Urinary bladder (tissue), 4 donors: Measurements from ENCODE around the gene WNT6. TPM values are rescaled to one million over a fixed set of nuclear protein-coding genes. Genes with fewer than 3 reads are reported as not detected.

Source experiments
- DNase-seq: peaks from one replicate; pipeline ENCODE4 v3.0.0-alpha.2; 2015; ENCODE audit errors: extremely low spot score
- H3K27ac ChIP-seq: one replicate; pipeline ENCODE4 v1.5.1; 2013; ENCODE audit warnings: low read depth, mild to moderate bottlenecking, moderate library complexity
- H3K36me3 ChIP-seq: one replicate; pipeline ENCODE4 v1.6.1; 2013; ENCODE audit warnings: mild to moderate bottlenecking, moderate library complexity; ENCODE audit not compliant: insufficient read depth
- H3K4me1 ChIP-seq: one replicate; pipeline ENCODE4 v1.6.1; 2013; ENCODE audit warnings: mild to moderate bottlenecking, moderate library complexity; ENCODE audit not compliant: insufficient read depth
- H3K4me3 ChIP-seq: one replicate; pipeline ENCODE4 v1.5.1; 2013; ENCODE audit warnings: low read depth, low read length
- WGBS: extraction: QIAGEN DNeasy Blood & Tissue Kit; methylation state at CpG from one replicate; pipeline ENCODE4 v1.1.7; 2013; 5-methylcytosine and 5-hydroxymethylcytosine counted together
- polyA plus RNA-seq: library from polyadenylated mRNA; stranded (reverse); fragments of 200-250 nt; gene quantifications from one replicate; pipeline ENCODE4 v1.2.3, GENCODE V29; 2013
- total RNA-seq: library from RNA; depleted of rRNA; stranded (reverse); fragments of >200 nt; gene quantifications from one replicate; pipeline ENCODE4 v1.2.3, GENCODE V29; 2014
- donor health status: healthy with polysubstance abuse.
- donor health status: healthy.

Gene WNT6
- total and polyA plus RNA-seq, 2 donors: 0.16 to 3.0 TPM

DNA sequence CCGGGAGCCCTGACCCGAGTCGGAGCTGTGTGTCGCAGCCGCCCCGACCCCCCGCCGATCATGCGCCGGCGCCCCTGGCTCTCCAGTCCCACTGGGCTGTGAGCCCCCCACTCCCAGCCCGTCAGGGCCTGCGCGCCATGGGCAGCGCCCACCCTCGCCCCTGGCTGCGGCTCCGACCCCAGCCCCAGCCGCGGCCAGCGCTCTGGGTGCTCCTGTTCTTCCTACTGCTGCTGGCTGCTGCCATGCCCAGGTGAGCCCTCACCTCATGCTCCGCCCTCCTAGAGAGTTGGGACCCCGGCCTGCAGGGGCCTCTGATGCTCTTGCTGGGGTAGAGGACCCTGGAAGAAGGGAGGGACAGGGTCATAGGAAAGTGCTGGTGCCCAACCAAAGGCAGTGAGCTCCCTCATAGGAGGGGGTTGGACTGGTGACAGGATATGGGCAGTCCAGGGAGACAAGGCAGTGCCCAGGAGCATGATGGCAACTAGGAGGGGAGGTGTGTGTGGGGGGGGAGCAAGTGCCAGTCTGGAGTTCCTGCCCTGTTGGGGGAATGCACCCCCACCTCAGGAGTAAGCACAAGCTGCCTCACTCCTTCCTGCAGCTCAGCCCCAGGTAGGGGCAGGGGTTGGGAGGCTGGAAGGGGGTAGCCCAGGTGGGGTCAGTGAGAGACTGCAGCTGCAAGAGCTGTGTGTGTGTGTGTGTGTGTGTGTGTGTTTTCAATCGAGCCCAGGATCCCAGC is 21.4 kb downstream of the WNT6 start:
- WGBS: 12% methylated on average over 23 of the region's 24 CpGs
- H3K36me3 ChIP-seq: no peaks in the 10 kb centered on the region
- peak overlapping the region; percentile 34 for H3K27ac ChIP-seq
- peak overlapping the region; percentile 38 for H3K4me3 ChIP-seq
- H3K4me1 ChIP-seq: no peaks in the 10 kb centered on the region
- no peak for DNase-seq

GRCh38 chr2:218881744-218882460 is 22.3 kb downstream of the WNT6 start:
- Histone ChIP-seq H3K36me3 (no peaks in the 10 kb centered on the region), H3K4me3 (no peak overlapping the region), H3K4me1 (no peaks in the 10 kb centered on the region), H3K27ac (no peak overlapping the region)
- no peak for DNase-seq
- 74% methylated on average over 13 of the region's 13 CpGs for WGBS

DNA sequence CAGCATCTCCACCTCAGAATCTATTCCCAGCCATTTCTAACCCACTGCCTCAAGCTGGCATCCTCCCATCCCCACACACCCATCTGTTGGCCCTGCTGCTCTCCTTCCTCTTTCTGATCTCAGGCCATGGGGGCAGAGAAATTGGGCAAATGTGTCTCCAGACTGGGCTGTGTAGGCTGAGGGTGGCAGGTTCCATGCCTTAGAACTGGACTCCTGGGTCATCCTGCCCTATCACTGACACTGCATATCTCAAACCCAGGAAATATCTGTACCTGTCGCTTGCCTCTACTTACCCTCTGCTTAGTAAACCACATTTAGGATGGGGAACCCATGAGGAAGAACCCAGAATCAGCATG is 22.8 kb downstream of the WNT6 start:
- WGBS: 73% methylated on average over 1 of the region's 1 CpG
- no peak for DNase-seq
- H3K27ac ChIP-seq: no peak overlapping the region
- H3K36me3 ChIP-seq: no peaks in the 10 kb centered on the region
- H3K4me1 ChIP-seq: no peaks in the 10 kb centered on the region
- no peak overlapping the region for H3K4me3 ChIP-seq

GRCh38 chr2:218882866-218883366 is 23.3 kb downstream of the WNT6 start:
- Histone ChIP-seq H3K36me3 (no peaks in the 10 kb centered on the region), H3K27ac (peak overlapping the region; percentile 2), H3K4me3 (no peak overlapping the region), H3K4me1 (no peaks in the 10 kb centered on the region)
- DNase-seq: no peak
- 60% methylated on average over 4 of the region's 4 CpGs for WGBS

GRCh38 chr2:218883491-218884490 is 24.2 kb downstream of the WNT6 start:
- no peaks in the 10 kb centered on the region for H3K4me1 ChIP-seq
- H3K4me3 ChIP-seq: peak overlapping the region; percentile 34
- whole genome bisulfite sequencing: 9% methylated on average over 88 of the region's 89 CpGs
- peak overlapping the region; percentile 68 for H3K27ac ChIP-seq
- H3K36me3 ChIP-seq: no peaks in the 10 kb centered on the region
- no peak for DNase-seq

GRCh38 chr2:218884519-218884918 is 24.9 kb downstream of the WNT6 start:
- DNase-seq: no peak
- whole genome bisulfite sequencing: 93% methylated on average over 2 of the region's 2 CpGs
- Histone ChIP-seq H3K36me3 (no peaks in the 10 kb centered on the region), H3K4me1 (no peaks in the 10 kb centered on the region), H3K27ac (no peak overlapping the region), H3K4me3 (no peak overlapping the region)

DNA sequence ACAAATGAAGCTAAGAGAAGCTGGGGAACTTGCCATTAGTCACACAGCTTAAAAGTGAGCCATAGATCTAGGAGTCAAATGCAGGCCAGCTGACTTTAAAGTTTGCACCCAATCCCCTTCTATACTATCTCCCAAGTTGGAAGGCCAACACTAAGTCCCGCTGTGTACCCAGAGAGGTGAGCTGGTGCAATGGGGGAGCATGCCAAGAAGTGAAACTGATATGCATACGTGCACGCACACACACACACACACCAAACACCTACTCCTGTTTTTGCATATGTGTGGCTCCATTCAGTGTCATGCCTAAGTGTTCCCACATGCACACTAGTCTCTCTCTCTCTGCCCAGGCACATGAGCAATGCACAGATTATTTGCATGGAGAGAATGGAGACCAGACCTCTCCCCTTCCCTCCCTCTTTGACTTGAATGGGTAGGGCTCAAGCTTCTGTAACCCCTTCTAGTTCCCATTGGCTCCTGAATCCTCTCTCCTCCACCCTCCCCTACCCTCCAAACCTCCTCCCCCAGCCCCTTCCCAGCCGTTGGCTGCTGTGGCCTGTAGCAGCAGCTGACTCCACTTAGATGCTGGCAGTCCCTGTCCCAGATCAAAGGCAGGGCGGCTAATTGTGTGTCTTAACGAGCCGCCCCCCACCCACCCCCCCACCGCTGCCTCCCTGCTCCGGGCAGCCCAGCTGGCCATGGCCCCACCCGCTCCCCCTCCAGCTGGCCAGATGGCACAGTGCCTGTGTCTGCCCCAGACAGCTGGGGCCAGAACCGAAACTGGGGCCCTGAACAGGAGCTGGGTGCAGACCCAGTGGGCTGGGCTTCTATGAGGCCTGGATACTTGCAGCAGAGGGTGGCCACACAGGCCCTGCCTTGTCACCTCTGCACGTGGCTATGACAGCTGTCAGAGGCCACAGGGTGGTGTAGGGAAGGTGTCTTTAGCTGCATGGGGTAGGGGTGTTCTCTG is 26.7 kb downstream of the WNT6 start:
- no peak for DNase-seq
- Histone ChIP-seq H3K4me3 (no peak overlapping the region), H3K27ac (no peak overlapping the region), H3K36me3 (no peaks in the 10 kb centered on the region), H3K4me1 (no peaks in the 10 kb centered on the region)
- WGBS: 48% methylated on average over 12 of the region's 12 CpGs

DNA sequence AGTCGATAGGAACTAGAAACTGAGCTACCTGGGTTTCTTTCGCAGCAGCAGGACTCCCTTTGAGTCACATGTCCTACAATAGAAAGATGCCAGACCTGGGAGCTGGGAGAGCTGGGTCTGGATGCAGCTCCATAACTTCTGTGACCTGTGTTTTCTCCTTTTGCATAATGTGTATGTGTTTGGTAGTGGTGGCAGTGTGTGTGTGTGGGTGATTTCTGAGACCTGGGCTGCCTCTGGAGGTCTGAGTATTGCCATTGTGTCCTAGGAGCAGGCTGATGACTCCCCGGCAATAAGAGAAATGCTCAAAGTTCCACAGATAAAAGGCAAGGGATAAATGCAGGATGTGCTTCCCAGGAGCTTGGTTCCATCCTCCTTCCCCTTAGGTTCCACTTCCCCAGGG is 27.5 kb downstream of the WNT6 start:
- Histone ChIP-seq H3K4me3 (no peak overlapping the region), H3K36me3 (no peaks in the 10 kb centered on the region), H3K27ac (no peak overlapping the region), H3K4me1 (no peaks in the 10 kb centered on the region)
- no peak for DNase-seq
- WGBS: 71% methylated on average over 3 of the region's 3 CpGs

DNA sequence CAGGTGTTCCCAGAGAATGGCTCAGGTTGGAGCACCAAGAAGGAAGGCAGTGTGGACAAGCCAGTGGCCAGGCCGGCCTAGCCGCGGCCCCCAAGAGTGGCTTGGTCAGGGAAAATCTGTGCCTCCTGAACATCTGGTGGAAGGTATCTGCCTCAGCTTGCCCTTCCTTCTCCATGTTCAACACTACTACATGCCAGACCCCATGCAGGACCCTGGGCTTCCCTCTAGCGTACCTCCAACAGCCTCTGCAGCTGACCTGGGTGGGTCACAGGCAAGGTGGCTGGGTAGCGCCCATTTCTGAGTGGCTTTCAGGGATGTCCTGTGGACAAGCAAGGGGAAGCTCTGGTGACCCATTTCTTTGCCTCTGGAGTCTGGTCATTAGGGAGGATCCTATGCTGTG is 28.7 kb downstream of the WNT6 start:
- no peaks in the 10 kb centered on the region for H3K36me3 ChIP-seq
- WGBS: 73% methylated on average over 5 of the region's 5 CpGs
- DNase-seq: no peak
- H3K4me3 ChIP-seq: no peak overlapping the region
- no peak overlapping the region for H3K27ac ChIP-seq
- H3K4me1 ChIP-seq: no peaks in the 10 kb centered on the region

DNA sequence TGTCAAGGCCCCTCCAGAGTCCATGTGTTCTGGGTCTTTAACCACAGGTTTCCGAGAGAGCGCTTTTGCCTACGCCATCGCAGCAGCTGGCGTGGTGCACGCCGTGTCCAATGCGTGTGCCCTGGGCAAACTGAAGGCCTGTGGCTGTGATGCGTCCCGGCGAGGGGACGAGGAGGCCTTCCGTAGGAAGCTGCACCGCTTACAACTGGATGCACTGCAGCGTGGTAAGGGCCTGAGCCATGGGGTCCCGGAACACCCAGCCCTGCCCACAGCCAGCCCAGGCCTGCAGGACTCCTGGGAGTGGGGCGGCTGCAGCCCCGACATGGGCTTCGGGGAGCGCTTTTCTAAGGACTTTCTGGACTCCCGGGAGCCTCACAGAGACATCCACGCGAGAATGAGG is 30.3 kb downstream of the WNT6 start:
- no peak for DNase-seq
- H3K36me3 ChIP-seq: no peaks in the 10 kb centered on the region
- no peak overlapping the region for H3K4me3 ChIP-seq
- H3K4me1 ChIP-seq: no peaks in the 10 kb centered on the region
- 80% methylated on average over 23 of the region's 23 CpGs for WGBS
- H3K27ac ChIP-seq: no peak overlapping the region

- no peak overlapping the region for H3K27ac ChIP-seq
- H3K36me3 ChIP-seq: no peaks in the 10 kb centered on the region
- WGBS: 72% methylated on average over 3 of the region's 3 CpGs
- no peaks in the 10 kb centered on the region for H3K4me1 ChIP-seq
- H3K4me3 ChIP-seq: no peak overlapping the region
- DNase-seq: no peak
Observed at GRCh38 chr2:218890369-218890768, 30.8 kb downstream of the WNT6 start.

DNA sequence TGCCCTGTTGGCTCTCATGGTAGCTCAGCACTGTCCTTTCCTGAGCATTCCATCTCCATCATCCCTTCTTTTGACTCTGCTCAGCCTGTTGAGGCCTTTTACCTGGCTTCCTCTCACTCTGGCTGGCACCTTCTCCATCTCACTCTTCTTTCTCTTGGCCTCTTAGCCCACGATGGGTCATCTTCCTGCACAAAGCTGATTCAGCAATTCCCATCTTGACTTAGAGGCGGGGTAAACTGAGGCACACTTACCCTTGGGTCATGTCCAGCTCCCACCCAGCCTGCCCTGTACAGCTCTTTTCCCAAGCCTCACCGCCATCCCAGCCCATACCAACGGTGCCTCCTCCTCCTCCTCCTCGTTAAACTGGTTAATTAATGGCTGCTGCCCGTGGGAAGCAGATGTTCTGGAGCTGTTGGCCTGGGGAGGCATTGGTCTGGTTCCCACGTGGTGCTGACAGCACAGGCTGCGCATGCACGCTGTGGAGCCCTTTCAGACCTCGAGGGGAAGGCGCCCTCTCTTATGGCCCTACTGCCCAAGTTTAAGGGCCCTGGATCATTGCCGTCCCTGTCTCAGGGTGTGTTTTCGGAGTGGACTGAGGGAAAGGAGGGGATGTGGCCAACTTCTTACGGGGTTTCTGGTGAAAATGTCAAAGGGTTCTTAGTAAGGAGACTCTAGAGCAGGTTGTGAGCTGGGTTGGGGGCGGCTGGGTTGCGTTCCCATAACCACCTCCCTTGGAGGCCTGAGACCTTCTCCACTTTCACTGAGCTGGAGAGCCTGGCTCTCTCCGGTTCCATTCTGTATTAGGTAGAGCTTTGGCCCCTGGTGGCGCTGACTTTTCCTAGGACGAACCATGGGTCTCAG is 31.9 kb downstream of the WNT6 start:
- Histone ChIP-seq H3K4me3 (no peak overlapping the region), H3K27ac (no peak overlapping the region), H3K4me1 (peaks cover 2% of the 10 kb centered on the region), H3K36me3 (no peaks in the 10 kb centered on the region)
- 54% methylated on average over 19 of the region's 19 CpGs for WGBS
- DNase-seq: no peak
